ENCODE data around the gene NUTM2E.
A peak's percentile ranks its signal among the peaks of the same experiment; 100 is the strongest.
"Not testable (repeated sequence)": the region's sequence is repeated elsewhere in the genome, so short reads cannot be mapped to it uniquely, and the experiment has no call there.

Gene NUTM2E

DNA sequence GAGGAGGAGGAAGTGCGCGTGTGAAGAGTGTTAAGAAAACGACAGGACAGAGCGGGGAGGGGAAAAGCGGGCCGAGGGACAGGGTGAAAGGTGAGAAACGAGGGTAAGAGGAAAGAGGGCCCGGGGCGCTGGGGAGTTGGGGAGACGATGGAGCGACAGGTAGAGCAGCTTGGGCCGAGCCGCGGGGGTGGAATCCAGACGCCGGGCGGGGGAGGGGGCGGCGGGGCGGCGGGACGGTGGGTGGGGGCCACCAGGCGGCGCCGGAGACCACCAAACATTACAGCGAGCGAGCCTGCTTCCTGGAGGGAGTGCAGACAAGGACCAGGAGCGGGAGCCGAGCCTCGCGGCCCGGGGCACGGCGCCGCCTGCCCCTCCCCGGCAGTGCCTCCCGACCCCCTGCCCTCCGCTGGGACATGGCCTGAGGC is 940 bp upstream of the NUTM2E start:
- H3K36me3 ChIP-seq; H3K27me3 ChIP-seq; H3K9me3 ChIP-seq; H3K4me1 ChIP-seq (ENCODE audit: control insufficient read depth in 1 of 2, insufficient read depth in 1 of 2, low read depth in 1 of 2, low read length in 1 of 2): not testable (repeated sequence)
- H3K27ac ChIP-seq: peak overlapping the region; percentile 83
- H3K4me3 ChIP-seq (ENCODE audit: low read depth in 1 of 2, low read length in 1 of 2): peak overlapping the region; percentile 31 to 69

DNA sequence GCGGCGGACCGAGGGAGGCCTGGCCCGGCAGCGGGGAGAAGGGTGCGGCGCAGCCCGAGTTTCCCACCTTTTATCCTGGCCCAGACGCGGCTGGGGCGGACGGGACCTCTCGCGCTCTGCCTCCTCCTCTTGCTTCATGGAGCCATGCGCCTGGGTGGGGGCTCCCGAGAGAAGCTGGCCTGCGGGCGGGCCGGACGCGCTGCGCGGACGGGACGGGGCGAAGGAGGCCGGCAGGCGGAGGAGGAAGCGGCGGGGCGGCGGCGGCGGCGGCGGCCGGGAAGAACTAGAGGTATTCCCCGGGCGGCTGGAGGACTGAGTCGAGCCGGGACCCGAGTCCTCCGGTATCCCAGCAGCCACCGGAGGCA is 426 bp upstream of the NUTM2E start:
- not testable (repeated sequence) for H3K27me3 ChIP-seq; H3K36me3 ChIP-seq; H3K9me3 ChIP-seq; H3K4me1 ChIP-seq (ENCODE audit: control insufficient read depth in 1 of 2, insufficient read depth in 1 of 2, low read depth in 1 of 2, low read length in 1 of 2)
- Histone ChIP-seq H3K4me3 (ENCODE audit: low read depth in 1 of 2, low read length in 1 of 2) (peak overlapping the region; percentile 60 to 69), H3K27ac (peak overlapping the region; percentile 83)

DNA sequence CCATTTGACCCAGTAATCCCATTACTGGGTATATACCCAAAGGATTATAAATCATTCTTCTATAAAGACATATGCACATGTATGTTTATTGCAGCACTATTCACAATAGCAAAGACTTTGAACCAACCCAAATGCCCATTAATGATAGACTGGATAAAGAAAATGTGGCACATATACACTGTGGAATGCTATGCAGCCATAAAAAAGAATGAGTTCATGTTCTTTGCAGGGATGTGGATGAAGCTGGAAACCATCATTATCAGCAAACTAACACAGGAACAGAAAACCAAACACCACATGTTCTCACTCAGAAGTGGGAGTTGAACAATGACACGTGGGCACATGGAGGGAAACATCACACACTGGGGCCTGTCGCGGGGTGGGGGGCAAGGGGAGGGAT is 7.3 kb downstream of the NUTM2E start:
- not testable (repeated sequence) for H3K4me3 ChIP-seq (ENCODE audit: low read depth in 1 of 2, low read length in 1 of 2); H3K27me3 ChIP-seq; H3K36me3 ChIP-seq; H3K27ac ChIP-seq; H3K9me3 ChIP-seq
- peaks cover 0 to 20% of the 10 kb centered on the region in 2 experiments for H3K4me1 ChIP-seq (ENCODE audit: control insufficient read depth in 1 of 2, insufficient read depth in 1 of 2, low read depth in 1 of 2, low read length in 1 of 2)

DNA sequence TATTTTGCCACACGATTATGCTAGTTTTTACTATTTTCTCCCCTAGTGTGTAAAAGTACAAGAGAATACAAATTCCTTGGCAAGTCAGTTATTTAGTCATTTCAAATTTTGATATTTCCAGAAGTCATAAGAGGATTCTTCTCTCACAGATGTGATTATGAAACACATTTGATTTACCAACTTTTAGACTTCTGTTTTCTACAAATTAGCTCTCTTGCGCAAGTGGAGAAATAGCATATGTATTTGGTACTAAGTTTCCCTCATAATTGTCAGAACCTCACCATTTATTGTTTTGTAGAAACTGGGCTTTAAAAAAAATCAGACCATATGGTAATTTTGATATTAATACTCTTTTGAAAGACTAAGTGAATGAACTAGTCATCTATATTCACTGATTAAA is 9.4 kb downstream of the NUTM2E start:
- not testable (repeated sequence) for H3K27ac ChIP-seq; H3K9me3 ChIP-seq; H3K27me3 ChIP-seq; H3K4me3 ChIP-seq (ENCODE audit: low read depth in 1 of 2, low read length in 1 of 2); H3K36me3 ChIP-seq
- peaks cover 0 to 20% of the 10 kb centered on the region in 2 experiments for H3K4me1 ChIP-seq (ENCODE audit: control insufficient read depth in 1 of 2, insufficient read depth in 1 of 2, low read depth in 1 of 2, low read length in 1 of 2)

DNA sequence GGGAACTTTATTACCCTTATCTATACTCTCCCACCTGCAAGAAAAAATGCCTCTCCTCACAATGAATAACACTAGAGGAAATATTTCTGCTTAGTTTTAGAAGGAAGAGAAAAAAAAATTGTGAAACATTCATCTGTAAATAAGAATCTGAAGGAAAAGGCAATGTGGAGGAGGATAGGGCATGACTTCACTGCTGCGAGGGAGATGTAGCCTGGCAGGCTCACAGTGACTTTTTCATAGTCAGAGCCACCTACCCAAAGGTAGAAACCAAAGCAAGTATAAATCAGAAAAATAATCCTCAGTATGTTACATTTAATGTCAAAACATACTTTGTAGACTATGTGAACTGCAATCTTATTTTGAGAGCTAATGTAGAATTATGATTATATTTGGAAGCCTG is 10.4 kb downstream of the NUTM2E start:
- peaks cover 0 to 20% of the 10 kb centered on the region in 2 experiments for H3K4me1 ChIP-seq (ENCODE audit: control insufficient read depth in 1 of 2, insufficient read depth in 1 of 2, low read depth in 1 of 2, low read length in 1 of 2)
- H3K9me3 ChIP-seq; H3K27me3 ChIP-seq; H3K27ac ChIP-seq; H3K4me3 ChIP-seq (ENCODE audit: low read depth in 1 of 2, low read length in 1 of 2); H3K36me3 ChIP-seq: not testable (repeated sequence)

DNA sequence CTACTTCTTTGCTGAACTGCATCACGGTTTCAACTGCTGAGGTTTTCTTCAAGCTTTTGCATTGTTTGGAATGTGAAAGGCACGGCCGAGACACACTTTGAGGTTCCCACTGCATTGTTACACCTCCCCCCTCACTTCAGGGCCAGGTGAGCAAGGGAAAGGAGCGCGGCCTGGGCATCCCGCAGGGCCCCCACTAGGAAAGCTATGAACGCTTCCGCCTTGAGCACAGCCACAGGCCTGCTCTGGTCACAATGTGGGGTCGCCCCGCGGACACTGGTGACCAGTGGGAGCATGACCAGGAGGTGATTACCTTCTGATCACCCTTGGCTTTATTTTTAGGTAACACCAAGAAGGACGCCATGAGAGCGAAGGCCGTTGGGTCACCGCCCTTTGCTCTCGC is 11.9 kb downstream of the NUTM2E start:
- not testable (repeated sequence) for H3K36me3 ChIP-seq; H3K27ac ChIP-seq; H3K9me3 ChIP-seq; H3K27me3 ChIP-seq; H3K4me3 ChIP-seq (ENCODE audit: low read depth in 1 of 2, low read length in 1 of 2)
- H3K4me1 ChIP-seq (ENCODE audit: control insufficient read depth in 1 of 2, insufficient read depth in 1 of 2, low read depth in 1 of 2, low read length in 1 of 2): peaks cover 0 to 17% of the 10 kb centered on the region in 2 experiments

DNA sequence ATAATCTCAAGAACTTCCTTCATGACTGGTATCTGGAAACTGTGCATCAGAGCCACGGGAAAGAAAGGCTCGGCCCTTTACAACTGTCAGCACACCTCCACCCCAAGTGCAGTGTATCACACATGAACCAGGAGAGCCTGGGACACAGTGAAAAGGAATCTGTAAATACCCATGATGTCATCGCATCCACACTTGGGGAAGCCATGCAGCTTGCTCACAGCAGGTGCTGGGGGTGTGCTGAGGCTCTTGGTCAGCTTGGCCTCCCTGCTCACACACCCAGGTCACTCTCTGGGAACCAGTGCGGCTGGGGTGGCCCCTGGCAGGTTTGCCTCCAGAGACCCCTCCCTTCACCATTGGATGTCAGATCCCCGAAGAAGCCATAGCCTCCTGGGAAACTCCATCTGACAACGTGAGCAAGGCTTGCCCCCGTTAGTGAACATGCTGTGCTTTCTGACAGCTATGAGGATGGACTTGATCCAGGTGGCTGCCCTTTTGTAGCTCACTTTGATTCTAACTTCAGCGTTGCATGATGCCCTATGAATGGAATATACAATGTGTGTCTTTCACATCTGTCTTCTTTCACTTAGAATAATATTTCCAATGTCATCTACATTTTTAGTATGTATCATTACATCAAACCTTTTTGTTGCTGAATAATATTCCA is 26.8 kb downstream of the NUTM2E start:
- not testable (repeated sequence) for H3K36me3 ChIP-seq; H3K27me3 ChIP-seq; H3K9me3 ChIP-seq; H3K4me1 ChIP-seq (ENCODE audit: control insufficient read depth in 1 of 2, insufficient read depth in 1 of 2, low read depth in 1 of 2, low read length in 1 of 2); H3K27ac ChIP-seq; H3K4me3 ChIP-seq (ENCODE audit: low read depth in 1 of 2, low read length in 1 of 2)

DNA sequence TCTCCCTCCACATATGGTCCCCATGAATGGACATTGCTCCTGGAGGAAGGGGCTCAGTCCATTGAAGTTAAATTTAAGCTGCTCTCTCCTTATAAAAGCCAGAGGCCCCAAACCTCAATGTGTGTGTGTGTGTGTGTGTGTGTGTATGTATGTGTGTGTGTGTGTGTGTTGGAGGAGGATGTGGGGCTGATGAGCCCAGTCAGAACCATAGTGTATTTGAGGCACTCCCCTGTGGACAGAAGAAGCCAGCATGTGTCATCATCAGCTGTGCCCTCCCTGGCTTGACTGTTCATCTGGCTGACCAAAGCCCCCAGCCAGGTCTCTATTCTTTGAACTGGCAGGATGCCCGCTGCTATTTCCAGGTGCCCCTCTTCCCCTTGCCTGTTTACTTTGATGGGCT is 35.7 kb downstream of the NUTM2E start:
- H3K4me3 ChIP-seq (ENCODE audit: low read depth in 1 of 2, low read length in 1 of 2); H3K36me3 ChIP-seq; H3K27me3 ChIP-seq; H3K27ac ChIP-seq; H3K4me1 ChIP-seq (ENCODE audit: control insufficient read depth in 1 of 2, insufficient read depth in 1 of 2, low read depth in 1 of 2, low read length in 1 of 2); H3K9me3 ChIP-seq: not testable (repeated sequence)

DNA sequence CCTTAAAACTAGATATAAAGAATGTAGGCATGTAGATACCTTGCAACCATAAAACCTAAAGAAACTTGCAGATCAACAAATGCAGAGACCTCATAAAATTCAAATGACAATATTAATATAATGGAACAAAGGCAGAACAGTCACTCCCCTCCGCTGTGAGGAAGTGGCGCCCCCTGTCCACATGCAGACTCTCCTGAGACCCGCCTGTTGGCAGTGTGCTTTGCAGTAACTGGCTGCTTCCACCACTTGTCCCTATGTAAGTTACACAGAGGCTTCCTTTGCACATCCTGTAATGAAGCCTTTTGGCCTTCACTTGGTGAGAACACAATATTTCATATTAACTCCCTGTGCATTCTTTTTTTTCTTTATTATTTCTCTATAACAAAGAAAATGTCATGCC is 36.3 kb downstream of the NUTM2E start:
- H3K27ac ChIP-seq; H3K4me1 ChIP-seq (ENCODE audit: control insufficient read depth in 1 of 2, insufficient read depth in 1 of 2, low read depth in 1 of 2, low read length in 1 of 2); H3K27me3 ChIP-seq; H3K9me3 ChIP-seq; H3K36me3 ChIP-seq; H3K4me3 ChIP-seq (ENCODE audit: low read depth in 1 of 2, low read length in 1 of 2): not testable (repeated sequence)

DNA sequence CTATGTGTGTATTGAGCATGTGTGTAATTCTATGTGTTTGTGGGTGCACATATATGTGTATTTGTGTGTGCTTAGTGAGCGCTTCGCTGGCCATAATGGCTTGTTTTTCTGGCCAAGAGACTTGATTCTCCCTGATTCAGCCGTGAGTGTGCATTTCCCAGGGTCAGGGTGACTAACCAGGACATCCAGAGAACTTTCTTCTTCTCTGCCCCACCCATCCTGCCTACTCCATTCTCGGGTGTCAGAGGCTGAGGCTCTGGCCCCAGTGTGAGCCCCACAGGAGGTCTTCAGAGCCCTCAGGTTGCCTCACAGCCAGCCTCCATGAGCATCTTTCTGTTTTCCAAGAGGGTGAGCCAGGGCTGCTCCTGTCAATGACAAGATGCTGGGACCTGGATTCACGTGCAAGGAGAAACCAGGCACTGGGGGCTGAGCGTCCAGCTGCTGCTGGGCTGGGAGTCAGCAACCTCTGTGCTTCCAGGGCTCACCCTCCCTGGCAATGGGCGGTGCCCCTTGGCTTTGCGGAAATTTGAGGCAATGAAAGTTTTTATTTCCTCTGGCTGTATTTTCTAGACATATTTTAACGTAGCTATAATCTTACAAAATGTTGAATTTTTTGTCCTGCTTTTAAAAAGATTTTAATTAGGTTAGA is 40.5 kb downstream of the NUTM2E start:
- not testable (repeated sequence) for H3K27ac ChIP-seq; H3K4me1 ChIP-seq (ENCODE audit: control insufficient read depth in 1 of 2, insufficient read depth in 1 of 2, low read depth in 1 of 2, low read length in 1 of 2); H3K36me3 ChIP-seq; H3K4me3 ChIP-seq (ENCODE audit: low read depth in 1 of 2, low read length in 1 of 2); H3K27me3 ChIP-seq; H3K9me3 ChIP-seq

DNA sequence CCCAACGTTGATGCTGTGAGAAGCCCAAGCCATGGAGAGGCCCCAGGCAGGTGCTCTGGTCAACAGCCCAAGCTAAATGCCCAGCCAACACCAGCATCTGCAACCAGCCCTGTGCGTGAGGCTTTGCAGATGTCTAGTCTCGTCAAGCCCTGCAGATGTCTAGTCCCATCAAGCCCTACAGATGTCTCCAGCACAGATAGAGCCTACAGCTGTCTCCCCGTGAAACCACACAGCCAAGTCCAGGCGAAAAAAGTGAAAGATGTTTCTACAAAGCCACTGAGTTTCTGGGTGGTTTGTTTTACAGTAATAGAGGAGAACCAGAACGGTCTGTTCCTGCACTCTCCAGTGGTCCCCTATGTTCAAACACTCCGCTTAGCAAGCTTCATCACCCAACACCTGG is 41.5 kb downstream of the NUTM2E start:
- H3K36me3 ChIP-seq; H3K27me3 ChIP-seq; H3K4me3 ChIP-seq (ENCODE audit: low read depth in 1 of 2, low read length in 1 of 2); H3K27ac ChIP-seq; H3K4me1 ChIP-seq (ENCODE audit: control insufficient read depth in 1 of 2, insufficient read depth in 1 of 2, low read depth in 1 of 2, low read length in 1 of 2); H3K9me3 ChIP-seq: not testable (repeated sequence)

DNA sequence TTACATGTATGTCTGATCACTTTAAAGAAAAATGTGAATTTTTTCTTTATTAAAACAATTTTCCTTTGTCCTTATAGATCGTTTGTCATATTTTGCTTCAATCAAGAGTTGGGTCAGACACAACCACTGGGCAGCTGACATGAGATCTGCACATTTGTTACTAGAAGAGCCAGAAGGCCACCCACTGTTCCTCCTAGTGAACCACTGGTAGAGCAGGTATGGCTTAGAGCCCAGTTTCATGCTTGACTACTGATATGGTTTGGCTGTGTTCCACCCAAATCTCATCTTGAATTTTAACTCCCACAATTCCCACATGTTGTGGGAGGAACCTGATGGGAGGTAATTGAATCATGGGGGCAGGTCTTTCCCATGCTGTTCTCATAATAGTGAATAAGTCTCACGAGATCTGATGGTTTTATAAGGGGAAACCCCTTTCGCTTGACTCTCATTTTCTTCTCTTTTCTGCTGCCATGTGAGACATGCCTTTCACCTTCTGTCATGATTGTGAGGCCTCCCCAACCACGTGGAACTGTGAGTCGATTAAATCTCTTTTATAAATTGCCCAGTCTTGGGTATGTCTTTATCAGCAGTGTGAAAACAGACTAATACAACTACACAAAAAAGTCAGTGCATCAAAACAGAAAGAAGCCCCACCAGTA is 43.0 kb downstream of the NUTM2E start:
- not testable (repeated sequence) for H3K4me3 ChIP-seq (ENCODE audit: low read depth in 1 of 2, low read length in 1 of 2); H3K27ac ChIP-seq; H3K27me3 ChIP-seq; H3K9me3 ChIP-seq; H3K4me1 ChIP-seq (ENCODE audit: control insufficient read depth in 1 of 2, insufficient read depth in 1 of 2, low read depth in 1 of 2, low read length in 1 of 2); H3K36me3 ChIP-seq

DNA sequence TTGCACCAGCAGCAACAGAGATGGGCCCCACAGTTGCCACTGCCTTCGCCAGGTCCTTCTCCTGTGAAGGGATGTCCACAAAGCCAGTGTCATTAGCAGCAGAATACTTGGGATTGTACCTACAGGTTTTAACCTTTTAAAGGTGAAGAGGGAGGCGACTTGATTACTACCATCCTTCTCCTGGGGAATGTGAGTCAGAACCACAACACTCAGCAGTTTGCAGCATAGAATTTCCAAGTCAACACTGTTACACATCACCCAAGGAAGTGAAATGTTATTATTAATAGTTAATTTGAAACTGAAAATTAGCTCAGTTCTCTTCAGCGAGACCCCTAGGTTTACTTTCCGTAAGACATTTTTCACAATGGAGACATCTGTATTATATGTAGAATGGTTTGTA is 45.2 kb downstream of the NUTM2E start:
- H3K36me3 ChIP-seq; H3K27me3 ChIP-seq; H3K4me3 ChIP-seq (ENCODE audit: low read depth in 1 of 2, low read length in 1 of 2); H3K4me1 ChIP-seq (ENCODE audit: control insufficient read depth in 1 of 2, insufficient read depth in 1 of 2, low read depth in 1 of 2, low read length in 1 of 2); H3K27ac ChIP-seq; H3K9me3 ChIP-seq: not testable (repeated sequence)
